Measurements from ENCODE around the gene KCNB1.

Gene KCNB1

GRCh38 chr20:49496553-49497397 lies 14.3 kb upstream of the KCNB1 start:
- DNase-seq, result no peak

GRCh38 chr20:49496043-49496442 lies 13.6 kb upstream of the KCNB1 start:
- DNase-seq, result no peak

- DNase-seq, result no peak
These were observed 8.2 kb upstream of the KCNB1 start for GRCh38 chr20:49490689-49491088.

GRCh38 chr20:49489688-49490087 lies 7.2 kb upstream of the KCNB1 start:
- DNase-seq, result no peak

- no peak for DNase-seq
These were observed 3.6 kb upstream of the KCNB1 start for GRCh38 chr20:49486064-49486463.

GRCh38 chr20:49485563-49485962 lies 3.1 kb upstream of the KCNB1 start:
- DNase-seq, result no peak

- peak; percentile 51 to 91 for DNase-seq
These were observed 2.0 kb upstream of the KCNB1 start for GRCh38 chr20:49484180-49485140.

- no peak for DNase-seq
These were observed 1.2 kb upstream of the KCNB1 start for GRCh38 chr20:49483696-49484123.

GRCh38 chr20:49483018-49483695 lies 689 bp upstream of the KCNB1 start:
- DNase-seq, result no peak

GRCh38 chr20:49482173-49482572 lies 295 bp downstream of the KCNB1 start:
- no peak for DNase-seq

- DNase-seq, result no peak
These were observed 1.4 kb downstream of the KCNB1 start for GRCh38 chr20:49481116-49481515.

- DNase-seq, result no peak
These were observed 2.2 kb downstream of the KCNB1 start for GRCh38 chr20:49480236-49480635.

GRCh38 chr20:49479785-49480184 lies 2.7 kb downstream of the KCNB1 start:
- DNase-seq, result no peak

GRCh38 chr20:49478754-49479689 lies 3.4 kb downstream of the KCNB1 start:
- no peak for DNase-seq

- no peak for DNase-seq
These were observed 4.2 kb downstream of the KCNB1 start for GRCh38 chr20:49478266-49478665.

- no peak for DNase-seq
These were observed 5.3 kb downstream of the KCNB1 start for GRCh38 chr20:49477200-49477599.

- no peak for DNase-seq
These were observed 6.5 kb downstream of the KCNB1 start for GRCh38 chr20:49476016-49476355.

GRCh38 chr20:49475292-49476015 lies 7.0 kb downstream of the KCNB1 start:
- no peak for DNase-seq

- no peak for DNase-seq
These were observed 11.1 kb downstream of the KCNB1 start for GRCh38 chr20:49471397-49471796.

GRCh38 chr20:49470922-49471321 lies 11.5 kb downstream of the KCNB1 start:
- no peak for DNase-seq

- no peak for DNase-seq
These were observed 13.4 kb downstream of the KCNB1 start for GRCh38 chr20:49469060-49469459.
